HG02798 (cell line): Measurements from ENCODE around the gene NEK2.
"Not testable (repeated sequence)": the region's sequence is repeated elsewhere in the genome, so short reads cannot be mapped to it uniquely, and the experiment has no call there.

Source experiments
- ATAC-seq: cut with Tn5 transposase; IDR thresholded peaks from one replicate; pipeline ENCODE4 v1.9.1; 2021; ENCODE audit warnings: mild to moderate bottlenecking; ENCODE audit not compliant: unreplicated experiment, poor library complexity

Gene NEK2

DNA sequence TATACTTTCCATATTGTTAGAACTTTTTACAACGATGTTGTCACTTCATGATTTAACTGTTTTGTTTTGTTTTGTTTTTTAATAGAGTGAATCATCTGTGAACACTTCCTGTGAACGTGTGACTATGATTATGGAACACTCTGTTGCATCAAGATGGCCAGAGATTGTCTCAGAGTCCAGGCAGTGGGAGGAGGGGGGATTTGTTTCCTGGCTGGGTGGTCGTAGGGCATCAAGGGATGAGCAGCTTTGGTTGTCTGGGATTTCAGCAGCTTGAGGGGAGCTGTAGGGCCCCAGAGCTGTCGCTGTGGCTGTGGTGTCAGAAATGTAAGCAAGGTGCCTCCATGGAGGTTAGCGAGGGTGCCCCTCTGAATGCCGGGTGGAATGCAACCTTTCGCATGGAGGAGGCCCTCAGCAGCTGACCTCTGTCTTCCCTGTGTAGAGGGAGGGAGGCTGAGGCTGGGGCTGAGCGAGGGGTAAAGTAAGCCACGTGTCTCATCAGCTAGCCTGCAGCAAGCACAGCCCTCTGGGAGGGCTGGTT lies 21.4 kb downstream of the NEK2 start:
- no peak for ATAC-seq

DNA sequence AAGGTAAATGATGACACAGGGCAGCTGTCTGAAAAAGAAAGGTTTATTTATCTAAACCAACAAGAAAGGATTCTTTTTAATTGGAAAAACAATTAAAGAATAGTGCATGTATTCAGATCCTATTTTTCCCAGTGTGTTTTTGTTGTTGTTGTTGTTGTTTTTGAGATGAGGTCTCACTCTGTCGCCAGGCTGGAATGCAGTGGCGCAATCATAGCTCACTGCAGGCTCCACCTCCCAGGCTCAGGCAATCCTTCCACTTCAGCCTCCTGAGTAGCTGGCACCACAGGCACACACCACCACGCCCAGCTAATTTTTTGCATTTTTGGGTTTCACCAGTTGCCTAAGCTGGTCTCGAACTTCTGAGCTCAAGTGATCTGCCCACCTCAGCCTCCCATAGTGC lies 22.1 kb downstream of the NEK2 start:
- ATAC-seq, result no peak

DNA sequence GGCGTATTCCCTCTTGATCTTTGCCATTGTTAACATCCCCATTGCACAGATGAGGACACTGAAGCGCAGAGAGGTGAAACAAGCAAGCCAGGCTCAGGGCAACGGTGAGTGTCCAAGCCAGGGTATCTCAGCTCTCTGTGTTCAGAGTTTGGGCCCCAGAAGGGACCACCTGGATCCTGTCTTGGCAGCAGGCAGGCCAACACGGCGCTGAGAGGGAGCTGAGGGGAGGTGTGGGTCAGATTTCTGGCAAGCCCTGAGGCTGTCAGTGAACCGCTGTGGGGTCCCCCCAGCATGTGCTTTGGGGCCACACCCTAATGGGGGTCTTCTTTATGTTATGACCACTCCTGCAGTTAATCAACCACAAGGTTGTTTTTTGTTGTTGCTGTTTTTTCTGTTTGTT lies 23.1 kb downstream of the NEK2 start:
- ATAC-seq, result no peak

DNA sequence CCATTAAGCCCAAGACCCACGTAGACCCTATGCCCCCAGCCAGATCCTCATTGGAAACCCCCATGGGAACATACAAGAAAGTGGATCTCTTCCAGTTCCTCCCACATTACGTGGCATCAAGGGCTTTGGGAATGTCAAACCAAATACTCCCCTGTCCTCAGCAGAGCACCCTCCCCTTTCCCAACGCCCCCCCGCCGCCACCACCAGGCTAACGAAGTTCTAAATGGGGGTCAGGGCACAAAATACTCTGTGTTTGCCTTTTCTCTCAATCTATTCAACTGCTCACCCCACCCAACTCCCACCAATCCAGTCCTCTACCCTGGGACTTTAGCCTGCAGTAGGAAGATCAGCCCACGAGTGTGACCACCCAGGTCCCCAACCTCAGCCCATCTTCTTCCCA lies 24.5 kb downstream of the NEK2 start:
- no peak for ATAC-seq

DNA sequence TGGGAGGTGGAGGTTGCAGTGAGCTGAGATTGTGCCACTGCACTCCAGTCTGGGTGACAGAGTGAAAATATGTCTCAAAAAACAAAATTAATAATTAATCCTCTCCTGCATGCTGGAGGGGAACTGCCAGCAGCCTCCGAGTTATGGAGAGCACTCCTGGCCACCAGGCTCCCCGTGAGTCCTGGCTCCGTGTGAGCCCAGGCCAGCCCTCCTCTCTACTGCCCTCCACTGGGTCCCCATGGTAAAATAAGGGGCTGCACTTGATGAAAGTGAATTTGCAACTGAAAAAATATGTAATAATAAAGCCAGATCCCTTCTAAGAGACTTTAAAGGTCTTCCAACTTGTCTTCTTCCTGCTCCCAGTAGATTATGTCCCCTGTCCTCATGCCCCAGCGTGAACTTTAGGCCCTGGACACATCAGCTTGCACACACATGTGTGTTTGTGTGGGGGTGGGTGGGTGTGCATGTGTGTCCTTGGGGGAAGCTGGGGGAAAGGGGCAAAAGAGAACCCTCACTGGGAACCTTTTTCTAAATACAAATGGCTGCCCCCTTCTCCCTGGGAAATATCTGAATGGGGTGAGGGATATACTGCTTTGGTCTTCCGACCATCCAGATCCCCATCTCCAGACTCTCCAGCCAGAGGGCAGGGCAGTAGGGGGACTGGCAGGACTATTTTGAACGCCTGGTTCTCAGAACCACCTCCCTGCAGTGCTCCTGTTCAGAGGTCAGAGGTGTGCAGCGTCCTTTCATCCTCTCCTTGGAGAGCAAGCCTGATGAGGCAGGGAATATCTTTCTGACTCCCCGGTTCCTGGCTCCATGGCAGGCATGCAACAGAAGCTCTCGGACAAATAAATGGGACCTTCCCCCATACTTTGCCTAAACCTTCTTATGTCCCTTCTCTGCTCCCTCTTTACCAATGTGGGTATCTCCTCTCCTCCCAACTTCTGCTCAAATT lies 26.2 kb downstream of the NEK2 start:
- ATAC-seq, result no peak

DNA sequence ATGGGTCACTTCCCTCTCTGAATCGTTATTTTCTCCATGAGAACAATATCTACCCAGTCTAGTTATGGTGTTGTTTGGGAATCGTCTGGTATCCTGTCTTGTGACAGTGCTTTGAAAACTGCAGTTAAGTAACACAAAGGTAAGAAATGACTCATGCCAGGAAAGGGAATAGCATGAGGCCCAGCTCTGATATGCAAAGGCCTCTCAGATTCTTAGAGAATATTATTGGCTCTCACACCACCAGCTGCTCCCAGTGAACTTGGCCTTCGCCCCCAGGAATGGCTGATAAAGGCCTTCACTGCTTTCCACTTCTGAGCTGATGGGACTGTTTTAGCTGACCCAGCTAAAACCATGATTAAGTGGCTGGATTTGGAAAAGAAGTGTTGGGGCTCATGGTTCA lies 27.1 kb downstream of the NEK2 start:
- ATAC-seq, result no peak

DNA sequence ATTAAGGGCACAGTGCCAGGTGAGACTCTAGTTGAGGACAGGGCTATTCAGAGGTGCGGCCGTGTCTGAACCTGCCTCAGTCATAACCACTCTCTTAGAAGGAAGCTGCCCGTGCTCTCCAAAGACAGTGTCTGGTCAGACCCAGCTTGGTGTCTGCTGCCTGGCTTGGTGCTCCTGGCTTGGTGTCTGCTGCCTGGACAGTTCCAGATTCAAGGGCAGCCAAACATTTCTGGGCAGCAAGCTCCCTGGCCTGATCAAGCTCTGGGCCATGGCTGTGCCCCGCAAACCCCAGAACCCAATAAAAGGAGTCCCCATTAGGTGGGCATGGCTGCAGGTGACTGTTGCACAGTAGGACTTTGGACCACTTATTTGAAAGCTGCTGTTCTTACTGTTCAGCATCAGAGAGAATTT lies 27.7 kb downstream of the NEK2 start:
- no peak for ATAC-seq

DNA sequence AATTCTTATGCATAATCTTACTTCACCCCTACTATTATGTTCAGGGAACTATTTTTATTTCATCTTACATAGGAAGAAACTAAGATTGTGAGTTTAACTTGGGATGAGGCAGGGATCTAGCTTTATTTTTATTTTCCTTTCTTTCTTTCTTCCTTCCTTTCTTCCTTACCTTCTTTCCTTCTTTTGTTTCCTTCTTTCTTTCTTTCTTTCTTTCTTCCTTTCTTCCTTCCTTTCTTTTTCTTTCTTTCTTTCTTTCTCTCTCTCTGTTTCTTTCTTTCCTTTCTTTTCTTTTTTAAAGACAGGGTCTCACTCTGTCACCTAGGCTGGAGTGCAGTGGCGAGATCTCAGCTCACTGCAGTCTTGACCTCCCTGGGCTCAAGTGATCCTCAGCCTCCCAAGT lies 28.9 kb downstream of the NEK2 start:
- ATAC-seq, result no peak

DNA sequence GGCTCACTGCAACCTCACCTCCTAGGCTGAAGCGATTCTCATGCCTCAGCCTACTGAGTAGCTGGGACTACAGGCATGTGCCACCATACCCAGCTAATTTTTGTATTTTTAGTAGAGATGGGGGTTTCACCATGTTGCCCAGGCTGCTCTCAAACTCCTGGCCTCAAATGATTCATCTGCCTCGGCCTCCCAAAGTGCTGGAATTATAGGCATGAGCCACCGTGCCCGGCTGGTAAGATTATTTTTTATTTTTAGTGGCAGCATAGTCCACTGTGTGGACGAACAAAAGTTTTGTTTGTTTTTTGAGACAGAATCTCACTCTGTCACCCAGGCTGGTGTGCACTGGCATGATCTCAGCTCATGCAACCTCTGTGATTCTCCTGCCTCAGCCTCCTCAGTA lies 29.8 kb downstream of the NEK2 start:
- ATAC-seq, result not testable (repeated sequence)

DNA sequence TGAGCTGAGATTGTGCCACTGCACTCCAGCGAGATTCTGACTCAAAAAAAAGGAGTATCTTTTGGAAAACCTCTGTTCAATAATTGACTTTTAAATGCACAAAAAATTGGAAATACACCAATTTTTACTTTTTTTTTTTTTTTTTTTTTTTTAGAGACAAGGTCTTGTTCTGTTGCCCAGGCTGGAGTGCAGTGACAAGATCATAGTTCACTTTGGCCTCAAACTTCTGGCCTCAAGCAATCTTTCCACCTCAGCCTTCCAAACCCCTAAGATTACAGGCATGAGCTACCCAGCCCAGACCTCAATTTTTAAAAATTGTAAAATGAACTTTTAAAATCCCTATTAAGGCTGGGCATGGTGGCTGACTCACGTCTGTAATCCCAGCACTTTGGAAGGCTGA lies 30.8 kb downstream of the NEK2 start:
- ATAC-seq, result no peak

DNA sequence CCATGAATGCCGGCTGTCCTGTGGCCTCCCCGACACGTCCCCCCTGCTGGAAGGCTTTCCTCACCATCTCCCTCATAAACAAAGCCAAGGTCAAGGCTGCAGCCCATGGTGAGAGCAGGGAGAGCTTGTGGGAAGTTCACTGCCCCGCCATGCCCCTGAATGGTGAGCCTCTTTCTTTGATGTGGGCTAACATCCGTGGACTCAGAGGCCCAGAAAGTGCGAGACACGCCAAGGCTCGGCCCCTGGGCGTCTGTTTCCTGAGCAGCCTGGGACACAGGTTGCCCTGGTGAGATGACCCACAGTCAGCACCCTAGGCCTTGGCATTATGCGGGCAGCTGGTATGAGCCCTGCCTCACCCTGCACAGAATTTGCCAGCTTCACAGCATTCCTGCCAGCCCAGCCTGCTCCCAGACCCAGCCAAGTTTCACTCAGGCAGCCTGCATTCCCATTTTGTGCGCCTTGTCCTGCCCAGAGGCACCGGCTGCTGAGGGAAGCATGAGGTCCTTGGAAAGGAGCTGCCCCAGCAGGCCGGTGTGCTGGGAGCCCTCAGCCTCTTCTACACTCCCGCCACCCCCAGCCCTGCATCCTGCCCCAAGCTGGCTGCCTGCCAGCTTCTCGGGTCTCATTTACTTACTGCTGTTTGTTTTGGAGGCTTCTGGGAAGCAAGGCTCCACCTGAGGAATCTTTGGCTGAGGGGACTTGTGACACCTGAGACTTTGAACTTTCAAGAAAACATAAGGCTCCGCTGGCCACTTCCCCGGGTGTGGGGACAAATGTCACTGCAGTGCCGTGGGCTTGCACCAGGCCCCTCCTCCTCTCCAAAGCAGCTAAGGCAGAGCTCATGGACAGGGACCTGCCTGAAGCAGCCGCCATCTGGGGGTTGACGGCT lies 31.9 kb downstream of the NEK2 start:
- ATAC-seq, result no peak

DNA sequence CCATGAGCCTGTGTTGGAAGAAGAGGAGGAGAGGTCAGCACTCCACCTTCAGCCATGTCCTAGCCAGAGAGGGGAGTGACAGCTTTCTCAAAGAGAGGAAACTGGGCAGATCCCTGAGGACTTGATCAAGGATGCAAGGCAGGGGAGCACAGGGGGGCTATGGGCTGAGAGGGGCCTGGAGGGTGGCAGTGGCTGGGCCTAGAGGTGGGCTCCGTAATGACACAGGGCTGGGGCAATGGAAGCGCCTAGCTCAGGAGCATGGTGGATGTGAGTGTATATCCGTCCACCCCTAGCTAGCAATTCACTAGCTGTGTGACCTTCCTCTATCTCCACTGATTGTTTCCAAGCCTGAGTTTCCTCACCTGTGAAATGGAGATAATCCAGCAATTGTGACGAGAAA lies 32.6 kb downstream of the NEK2 start:
- ATAC-seq, result no peak

DNA sequence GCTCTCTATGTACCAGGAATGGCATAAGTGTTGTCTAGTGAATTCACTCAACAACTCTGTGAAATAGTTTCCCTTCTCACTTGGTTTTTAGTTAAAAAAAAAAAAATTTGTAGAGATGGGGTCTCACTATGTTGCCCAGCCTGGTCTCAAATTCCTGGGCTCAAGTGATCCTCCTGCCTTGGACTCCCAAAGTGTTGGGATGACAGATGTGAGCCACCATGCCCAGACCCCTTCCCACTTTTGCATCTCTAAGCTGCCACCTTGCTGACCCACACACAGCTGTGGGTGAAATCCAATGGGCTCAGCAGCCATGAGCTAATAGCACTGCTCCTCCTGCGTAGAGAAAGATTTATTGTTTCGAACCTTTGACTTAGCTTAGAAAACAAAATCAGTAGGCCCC lies 33.5 kb downstream of the NEK2 start:
- no peak for ATAC-seq

DNA sequence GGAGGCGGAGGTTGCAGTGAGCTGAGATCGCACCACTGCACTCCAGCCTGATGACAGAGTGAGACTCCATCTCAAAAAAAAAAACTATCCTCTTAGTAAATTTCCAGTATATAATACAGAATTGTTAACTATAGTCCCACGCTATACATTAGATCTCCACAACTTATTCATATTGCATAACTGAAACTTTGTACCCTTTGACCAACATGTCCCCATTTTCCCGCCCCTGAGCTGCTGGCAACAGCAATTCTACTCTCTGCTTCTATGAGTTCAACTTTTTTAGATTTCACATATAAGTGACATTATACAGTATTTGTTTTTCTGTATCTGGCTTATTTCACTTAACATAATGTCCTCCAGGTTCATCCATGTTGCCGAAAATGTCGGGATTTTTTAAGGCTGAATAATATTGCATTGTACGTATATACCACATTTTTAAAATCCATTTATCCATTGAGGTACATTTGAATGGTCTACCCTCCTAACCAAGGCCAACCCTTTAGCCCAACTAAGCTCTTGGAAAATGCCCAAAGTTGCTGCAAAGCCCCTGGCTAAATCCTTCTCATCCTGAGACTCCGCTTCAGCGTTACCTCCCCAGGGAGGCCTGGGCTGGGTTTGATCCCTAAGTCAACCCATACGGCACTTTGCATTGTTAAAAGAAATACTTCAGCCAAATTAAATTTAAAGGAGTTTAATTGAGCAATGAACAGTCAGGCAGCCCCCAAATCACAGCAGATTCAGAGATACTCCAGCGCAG lies 34.2 kb downstream of the NEK2 start:
- ATAC-seq, result no peak

DNA sequence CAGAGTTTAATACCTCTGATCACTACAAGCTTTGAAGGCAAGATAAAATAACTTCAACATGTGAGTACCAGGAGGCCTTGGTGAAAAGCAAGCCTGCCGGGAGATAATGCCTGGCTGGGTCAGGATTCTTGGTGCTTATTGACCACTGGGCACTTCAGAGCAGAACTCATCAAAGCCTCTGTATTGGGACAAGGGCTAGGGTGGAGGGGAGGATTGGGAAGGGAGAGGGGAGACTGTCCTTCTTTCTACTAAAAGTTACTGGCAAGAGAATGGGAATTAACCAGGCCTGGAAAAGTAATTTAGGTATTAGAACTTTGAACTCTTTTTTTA lies 35.2 kb downstream of the NEK2 start:
- ATAC-seq, result no peak

DNA sequence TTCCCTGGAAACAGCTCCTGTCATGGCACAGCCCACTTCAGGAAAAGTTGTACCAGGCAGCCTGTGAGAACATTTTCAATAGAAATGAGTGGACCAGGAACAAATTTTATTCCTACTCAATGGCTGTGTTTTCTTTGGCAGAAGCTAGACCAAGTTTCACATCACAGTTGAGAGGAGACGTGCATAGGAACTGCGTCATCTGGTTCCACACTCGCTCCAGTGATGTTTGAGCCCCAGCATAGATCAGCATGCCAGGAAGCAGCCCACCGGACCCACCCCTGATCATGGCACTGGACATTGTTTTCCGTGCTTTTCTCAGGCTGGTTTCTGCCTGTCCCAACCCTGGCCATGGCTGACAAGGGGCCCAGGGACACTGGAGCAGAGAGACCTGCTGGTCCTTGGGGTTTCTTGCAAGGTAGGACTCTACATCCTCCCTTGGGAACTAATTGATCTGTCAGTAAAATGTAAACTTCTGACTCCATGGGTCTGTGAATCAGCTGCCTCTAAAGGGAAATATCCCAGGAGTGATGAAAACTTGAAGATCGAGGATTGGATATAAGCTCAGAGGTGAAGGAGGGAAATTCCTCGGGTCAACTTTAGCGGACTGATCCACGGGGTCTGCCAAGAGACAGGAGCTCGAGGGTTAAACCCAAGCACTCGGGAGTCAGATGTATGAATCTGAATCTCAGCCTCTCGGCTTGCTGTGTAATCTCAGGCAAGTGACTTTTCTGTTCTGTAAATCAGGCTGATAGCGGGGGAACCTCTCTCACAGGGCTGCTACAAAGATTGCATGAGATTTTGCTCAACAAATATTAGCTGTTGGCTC lies 35.7 kb downstream of the NEK2 start:
- ATAC-seq, result no peak

DNA sequence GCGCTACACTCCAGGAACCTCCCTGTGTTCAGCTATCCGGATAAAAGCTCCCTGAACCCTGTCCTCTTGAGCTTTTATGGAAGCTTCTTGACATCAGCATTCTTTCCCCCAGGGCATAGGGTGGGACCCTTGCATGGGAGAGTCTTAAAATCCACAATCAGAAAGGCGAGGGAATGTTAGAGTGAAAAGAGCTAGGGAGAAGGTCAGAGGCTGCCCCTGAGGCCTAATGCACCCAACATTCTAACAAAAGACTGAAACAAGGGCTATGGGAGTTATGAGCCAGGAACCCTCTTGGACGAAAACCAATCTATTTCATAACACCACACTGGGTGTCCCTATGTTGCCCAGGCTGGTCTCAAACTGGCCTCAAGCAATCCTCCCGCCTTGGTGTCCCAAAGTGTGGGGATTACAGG lies 36.7 kb downstream of the NEK2 start:
- ATAC-seq, result no peak

DNA sequence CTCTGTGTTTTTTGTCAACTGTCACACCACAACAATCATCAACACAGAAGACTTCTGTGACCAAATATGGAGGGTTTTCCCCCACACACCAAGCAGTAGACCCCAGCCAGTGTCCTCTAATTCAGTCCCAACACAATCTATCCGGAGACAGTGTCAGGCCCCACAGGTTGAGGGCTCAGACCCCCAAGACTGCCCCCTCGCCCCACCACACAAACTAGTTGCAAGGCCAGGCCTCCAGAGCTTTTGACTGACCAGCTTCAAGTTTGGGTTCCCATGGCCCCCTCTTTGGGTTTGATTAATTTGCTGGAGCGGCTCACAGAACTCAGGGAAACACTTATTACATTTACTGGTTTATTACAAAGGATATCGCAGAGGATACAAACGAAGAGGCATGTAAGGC lies 37.2 kb downstream of the NEK2 start:
- ATAC-seq, result no peak

DNA sequence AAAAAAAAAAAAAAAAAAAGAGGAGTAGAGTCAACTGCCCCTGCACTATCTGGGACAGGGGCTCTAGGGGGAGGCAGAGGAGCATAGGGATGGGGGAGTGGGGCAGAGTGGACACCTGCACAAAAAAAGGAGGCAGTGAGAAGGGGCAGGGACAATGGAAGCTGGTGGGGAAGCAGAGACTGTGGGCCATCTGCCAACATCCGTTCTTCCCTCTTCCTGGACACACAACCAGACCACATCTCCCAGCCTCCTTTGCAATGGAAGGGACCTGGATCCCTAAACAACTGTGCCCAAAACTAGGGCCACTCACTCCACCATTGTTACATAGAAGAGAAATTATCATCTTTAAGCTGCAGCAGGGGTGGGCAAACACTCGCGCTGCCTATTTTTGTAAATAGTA lies 38.4 kb downstream of the NEK2 start:
- ATAC-seq, result no peak

DNA sequence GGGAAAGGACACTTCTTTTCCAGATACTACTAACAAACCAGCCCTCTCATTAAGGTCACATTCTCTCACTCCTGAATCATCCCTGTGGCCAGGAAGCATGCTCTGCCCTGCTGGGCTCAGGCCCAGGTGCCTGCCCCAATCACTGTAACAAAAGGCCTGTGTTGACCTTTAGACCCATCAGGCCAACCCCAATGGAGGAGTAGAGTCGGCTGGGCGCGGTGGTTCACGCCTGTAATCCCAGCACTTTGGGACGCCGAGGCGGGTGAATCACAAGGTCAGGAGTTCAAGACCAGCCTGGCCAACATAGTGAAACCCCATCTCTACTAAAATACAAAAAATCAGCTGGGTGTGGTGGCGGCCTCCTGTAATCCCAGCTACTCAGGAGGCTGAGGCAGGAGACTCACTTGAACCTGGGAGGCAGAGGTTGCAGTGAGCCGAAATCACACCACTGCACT lies 38.8 kb downstream of the NEK2 start:
- not testable (repeated sequence) for ATAC-seq
